ENCODE measurements around the gene TGM2. TPM values are rescaled to one million over a fixed set of nuclear protein-coding genes. Genes with fewer than 3 reads are reported as not detected.
"Not testable (repeated sequence)": the region's sequence is repeated elsewhere in the genome, so short reads cannot be mapped to it uniquely, and the experiment has no call there.

TGM2 gene
- total and polyA plus RNA-seq, 10 donors, result 9.3 to 167 (median 69.8) TPM

DNA sequence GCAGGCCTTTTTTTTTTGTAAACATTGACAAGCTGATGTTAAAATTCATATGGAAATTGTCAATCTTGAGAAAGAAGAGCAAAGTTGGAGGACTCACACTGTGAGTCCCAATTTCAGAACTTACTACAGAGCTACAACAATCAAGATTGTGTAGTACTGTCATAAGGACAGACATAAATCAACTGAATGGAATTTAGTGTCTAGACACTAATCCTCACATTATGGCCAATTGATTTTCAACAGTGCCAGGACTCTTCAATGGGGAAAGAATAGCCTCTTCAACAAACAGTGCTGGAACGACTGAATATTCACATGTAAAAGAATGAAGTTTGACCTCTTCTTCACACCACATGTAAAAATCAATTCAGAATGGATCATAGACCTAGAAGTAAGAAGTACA is 60.8 kb downstream of the TGM2 start:
- TF ChIP-seq POLR2AphosphoS5 (IDR thresholded peaks at IDR 0.05), result no peak
- TF ChIP-seq, protein P1, sequence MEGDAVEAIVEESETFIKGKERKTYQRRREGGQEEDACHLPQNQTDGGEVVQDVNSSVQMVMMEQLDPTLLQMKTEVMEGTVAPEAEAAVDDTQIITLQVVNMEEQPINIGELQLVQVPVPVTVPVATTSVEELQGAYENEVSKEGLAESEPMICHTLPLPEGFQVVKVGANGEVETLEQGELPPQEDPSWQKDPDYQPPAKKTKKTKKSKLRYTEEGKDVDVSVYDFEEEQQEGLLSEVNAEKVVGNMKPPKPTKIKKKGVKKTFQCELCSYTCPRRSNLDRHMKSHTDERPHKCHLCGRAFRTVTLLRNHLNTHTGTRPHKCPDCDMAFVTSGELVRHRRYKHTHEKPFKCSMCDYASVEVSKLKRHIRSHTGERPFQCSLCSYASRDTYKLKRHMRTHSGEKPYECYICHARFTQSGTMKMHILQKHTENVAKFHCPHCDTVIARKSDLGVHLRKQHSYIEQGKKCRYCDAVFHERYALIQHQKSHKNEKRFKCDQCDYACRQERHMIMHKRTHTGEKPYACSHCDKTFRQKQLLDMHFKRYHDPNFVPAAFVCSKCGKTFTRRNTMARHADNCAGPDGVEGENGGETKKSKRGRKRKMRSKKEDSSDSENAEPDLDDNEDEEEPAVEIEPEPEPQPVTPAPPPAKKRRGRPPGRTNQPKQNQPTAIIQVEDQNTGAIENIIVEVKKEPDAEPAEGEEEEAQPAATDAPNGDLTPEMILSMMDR (IDR thresholded peaks at IDR 0.05 in 8 of 11, conservative IDR thresholded peaks at IDR 0.05 in 3 of 11), result no peak
- TF ChIP-seq POLR2A (IDR thresholded peaks at IDR 0.05), result no peak
- no peak for DNase-seq
- peaks cover 0 to 12% (median 0%) of the 10 kb centered on the region in 6 donors for H3K4me1 ChIP-seq
- no peak overlapping the region for H3K4me3 ChIP-seq
- peaks cover 0 to 7% (median 0%) of the 10 kb centered on the region in 8 donors for H3K9me3 ChIP-seq
- intact Hi-C loops (cut with DNase I; ENCODE audit: low total_unique reads), result no loop called here
- no peak overlapping the region for H3K27ac ChIP-seq
- no peaks in the 10 kb centered on the region for H3K27me3 ChIP-seq (replicated peaks in 1 of 7)
- no peaks in the 10 kb centered on the region for H3K36me3 ChIP-seq
- WGBS, 5 donors, result 49 to 70% (median 62%) methylated on average over 1 of the region's 1 CpG

DNA sequence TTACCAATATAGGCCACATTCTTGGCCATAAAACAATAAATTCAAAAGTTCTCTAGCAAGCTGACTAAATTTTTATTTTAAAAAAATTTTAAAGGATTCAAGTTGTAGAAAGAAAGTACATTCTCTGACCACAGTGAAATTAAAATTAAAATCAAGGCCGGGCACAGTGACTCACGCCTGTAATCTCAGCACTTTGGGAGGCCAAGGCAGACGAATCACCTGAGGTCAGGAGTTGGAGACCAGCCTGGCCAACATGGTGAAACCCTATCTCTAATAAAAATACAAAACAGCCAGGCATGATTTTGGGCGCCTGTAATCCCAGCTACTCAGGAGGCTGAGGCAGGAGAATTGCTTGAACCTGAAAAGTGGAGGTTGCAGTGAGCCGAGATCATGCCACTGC is 62.9 kb downstream of the TGM2 start:
- WGBS, 5 donors, result 90 to 95% (median 93%) methylated on average over 5 of the region's 5 CpGs
- H3K36me3 ChIP-seq; intact Hi-C loops (cut with DNase I; ENCODE audit: low total_unique reads); DNase-seq; H3K27ac ChIP-seq; H3K27me3 ChIP-seq (replicated peaks in 1 of 7); H3K4me3 ChIP-seq; H3K4me1 ChIP-seq; H3K9me3 ChIP-seq: not testable (repeated sequence)

DNA sequence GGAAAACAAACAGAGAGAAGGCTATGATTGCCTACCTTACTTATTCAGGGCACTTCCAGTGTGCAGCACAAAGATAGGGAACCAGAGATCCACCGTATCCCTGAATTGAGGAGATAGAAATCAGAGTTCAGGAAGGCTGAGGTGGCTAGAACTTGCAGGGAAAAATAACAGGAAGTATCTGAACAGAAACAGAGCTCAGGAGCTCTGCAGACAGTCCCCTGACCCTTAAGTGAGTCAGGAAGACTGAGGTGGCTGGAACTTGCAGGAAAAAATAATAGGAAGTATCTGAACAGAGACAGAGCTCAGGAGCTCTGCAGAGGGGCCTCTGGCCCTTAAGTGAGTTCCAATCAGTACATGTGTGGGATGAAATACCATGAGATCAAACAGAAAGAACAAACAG is 66.1 kb downstream of the TGM2 start:
- no peak for DNase-seq
- Histone ChIP-seq H3K4me3 (no peak overlapping the region), H3K9me3 (peaks cover 0 to 7% (median 0%) of the 10 kb centered on the region in 8 donors), H3K27ac (no peak overlapping the region), H3K27me3 (replicated peaks in 1 of 7) (no peaks in the 10 kb centered on the region), H3K4me1 (peaks cover 12 to 37% (median 22%) of the 10 kb centered on the region in 6 donors), H3K36me3 (no peaks in the 10 kb centered on the region)
- TF ChIP-seq POLR2A (IDR thresholded peaks at IDR 0.05) (no peak), POLR2AphosphoS5 (IDR thresholded peaks at IDR 0.05) (no peak)
- TF ChIP-seq, protein P1 (IDR thresholded peaks at IDR 0.05 in 8 of 11, conservative IDR thresholded peaks at IDR 0.05 in 3 of 11), result no peak
- 59 to 77% (median 74%) methylated on average over 1 of the region's 1 CpG for WGBS, 5 donors
- intact Hi-C loops (cut with DNase I; ENCODE audit: low total_unique reads), result no loop called here

DNA sequence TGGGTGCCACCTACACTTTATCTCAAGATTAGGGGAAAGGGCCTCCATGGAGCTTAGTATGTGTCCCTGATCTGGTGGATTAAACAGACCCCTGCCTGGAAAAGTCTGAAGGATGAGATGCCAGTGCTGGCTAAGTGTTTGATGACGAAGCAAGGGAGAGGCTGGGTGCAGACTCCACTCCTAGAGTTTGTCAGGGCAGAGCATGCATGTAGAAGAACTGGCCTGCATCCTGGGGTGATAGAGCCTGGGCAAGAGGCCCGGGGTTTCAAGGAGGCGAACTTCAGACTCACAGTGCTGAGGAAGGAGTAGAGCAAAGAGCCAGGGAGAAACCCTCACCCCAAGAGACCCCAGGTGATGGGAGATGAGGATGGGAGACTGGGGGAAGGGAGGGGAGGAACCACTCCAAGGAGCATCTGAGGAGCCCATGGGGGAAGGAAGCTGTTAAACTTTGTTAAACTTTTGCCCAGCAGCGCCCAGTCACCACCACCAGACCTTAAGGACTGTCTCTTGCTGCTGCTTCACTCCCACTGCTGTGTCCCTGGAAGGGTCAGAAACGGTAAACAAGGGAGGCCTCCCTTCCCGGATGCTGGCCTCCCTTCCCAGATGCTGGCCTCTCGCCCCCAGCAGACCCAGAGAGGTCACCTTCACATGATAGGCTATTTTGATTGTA is 69.9 kb downstream of the TGM2 start:
- peak overlapping the region; percentile 64 to 90 (median 84) for H3K27ac ChIP-seq
- TF ChIP-seq, protein P1 (IDR thresholded peaks at IDR 0.05 in 8 of 11, conservative IDR thresholded peaks at IDR 0.05 in 3 of 11), result no peak
- peak in 2 of 3 donors; percentile 38 to 62 for TF ChIP-seq POLR2AphosphoS5 (IDR thresholded peaks at IDR 0.05)
- TF ChIP-seq POLR2A (IDR thresholded peaks at IDR 0.05), result no peak
- WGBS, 5 donors, result 60 to 74% (median 68%) methylated on average over 7 of the region's 7 CpGs

More for the DNA sequence above, 69.9 kb downstream of the TGM2 start:
- H3K9me3 ChIP-seq, result no peaks in the 10 kb centered on the region
- H3K4me1 ChIP-seq, result peaks cover 30 to 74% (median 48%) of the 10 kb centered on the region in 6 donors
- H3K27me3 ChIP-seq (replicated peaks in 1 of 7), result no peaks in the 10 kb centered on the region
- intact Hi-C loops (cut with DNase I; ENCODE audit: low total_unique reads), result no loop called here
- DNase-seq, result no peak
- peak overlapping the region in 1 of 8 donors; percentile 24 for H3K4me3 ChIP-seq
- H3K36me3 ChIP-seq, result peaks cover 0 to 12% (median 9%) of the 10 kb centered on the region in 6 donors

Measured in spleen (tissue), 11 donors.